Stomach smooth muscle (tissue), 2 donors: Measurements from ENCODE around the gene EPS15.

Experiments
- H3K27ac ChIP-seq: one replicate; pipeline ENCODE4 v1.7.0; 2013; ENCODE audit warnings: mild to moderate bottlenecking, low read length, inconsistent platforms
- H3K27me3 ChIP-seq, 2 donors: one replicate each; pipeline ENCODE4 v1.7.0; 2013; ENCODE audit warnings: low read length in 2 of 2; ENCODE audit not compliant: insufficient read depth in 2 of 2, control insufficient read depth in 1 of 2
- H3K36me3 ChIP-seq, 2 donors: one replicate each; pipeline ENCODE4 v1.7.0; 2013; ENCODE audit warnings: low read length in 2 of 2; ENCODE audit not compliant: control insufficient read depth in 2 of 2, insufficient read depth in 2 of 2
- H3K4me1 ChIP-seq: one replicate; pipeline ENCODE4 v1.7.0; 2013; ENCODE audit warnings: low read length; ENCODE audit not compliant: control insufficient read depth, insufficient read depth
- H3K4me3 ChIP-seq, 2 donors: one replicate each; pipeline ENCODE4 v1.7.0; 2013; ENCODE audit warnings: low read length in 2 of 2
- H3K9ac ChIP-seq, 2 donors: one replicate each; pipeline ENCODE4 v1.7.0; 2013; ENCODE audit warnings: low read length in 2 of 2, mild to moderate bottlenecking in 1 of 2
- H3K9me3 ChIP-seq, 2 donors: one replicate each; pipeline ENCODE4 v1.7.0; 2013; ENCODE audit warnings: low read length in 2 of 2; ENCODE audit not compliant: control insufficient read depth in 2 of 2
- donor health status: healthy.
- donor health status: Pancreatic carcinoma.

Gene EPS15

GRCh38 chr1:51331206-51332100 lies 187.6 kb downstream of the EPS15 start:
- no peak overlapping the region for H3K9ac ChIP-seq
- H3K36me3 ChIP-seq: no peaks in the 10 kb centered on the region
- H3K4me3 ChIP-seq: peak overlapping the region in 1 of 2 donors; percentile 68
- H3K4me1 ChIP-seq: peaks cover 10% of the 10 kb centered on the region
- H3K27me3 ChIP-seq: peaks cover 13 to 27% of the 10 kb centered on the region in 2 donors
- no peak overlapping the region for H3K27ac ChIP-seq
- no peaks in the 10 kb centered on the region for H3K9me3 ChIP-seq

GRCh38 chr1:51330331-51331201 lies 188.5 kb downstream of the EPS15 start, which contains the start of gene TTC39A:
TSS of gene TTC39A (minus strand) at chr1:51330562. CDS start at chr1:51330477, 85 bp downstream.
- Histone ChIP-seq H3K4me3 (peak within 1 kb of the TSS; percentile 49 to 68), H3K27ac (no peak within 1 kb of the TSS), H3K4me1 (peaks cover 10% of the 10 kb centered on the region), H3K9ac (no peak within 1 kb of the TSS), H3K9me3 (no peaks in the 10 kb centered on the region), H3K27me3 (peaks cover 13 to 27% of the 10 kb centered on the region in 2 donors), H3K36me3 (no peaks in the 10 kb centered on the region)

GRCh38 chr1:51329443-51330325 lies 189.4 kb downstream of the EPS15 start:
- Histone ChIP-seq H3K27me3 (peaks cover 13 to 30% of the 10 kb centered on the region in 2 donors), H3K9ac (no peak overlapping the region), H3K27ac (no peak overlapping the region), H3K4me1 (peaks cover 10% of the 10 kb centered on the region), H3K9me3 (no peaks in the 10 kb centered on the region), H3K36me3 (no peaks in the 10 kb centered on the region), H3K4me3 (no peak overlapping the region)

GRCh38 chr1:51328926-51329325 lies 190.1 kb downstream of the EPS15 start:
- H3K9me3 ChIP-seq: no peaks in the 10 kb centered on the region
- H3K4me3 ChIP-seq: no peak overlapping the region
- H3K27ac ChIP-seq: no peak overlapping the region
- H3K36me3 ChIP-seq: no peaks in the 10 kb centered on the region
- peaks cover 13 to 30% of the 10 kb centered on the region in 2 donors for H3K27me3 ChIP-seq
- peaks cover 10% of the 10 kb centered on the region for H3K4me1 ChIP-seq
- H3K9ac ChIP-seq: no peak overlapping the region

GRCh38 chr1:51328279-51328678 lies 190.8 kb downstream of the EPS15 start:
- Histone ChIP-seq H3K36me3 (no peaks in the 10 kb centered on the region), H3K9ac (no peak overlapping the region), H3K4me1 (peaks cover 10% of the 10 kb centered on the region), H3K4me3 (no peak overlapping the region), H3K27ac (no peak overlapping the region), H3K9me3 (no peaks in the 10 kb centered on the region), H3K27me3 (peaks cover 13 to 30% of the 10 kb centered on the region in 2 donors)

- Histone ChIP-seq H3K27ac (no peak overlapping the region), H3K27me3 (peaks cover 13 to 30% of the 10 kb centered on the region in 2 donors), H3K36me3 (no peaks in the 10 kb centered on the region), H3K4me1 (peaks cover 10% of the 10 kb centered on the region), H3K9me3 (no peaks in the 10 kb centered on the region), H3K9ac (no peak overlapping the region), H3K4me3 (no peak overlapping the region)
Observed at GRCh38 chr1:51327386-51327785, 191.7 kb downstream of the EPS15 start.

GRCh38 chr1:51326839-51327238 lies 192.2 kb downstream of the EPS15 start:
- Histone ChIP-seq H3K4me1 (peaks cover 10% of the 10 kb centered on the region), H3K9me3 (no peaks in the 10 kb centered on the region), H3K9ac (no peak overlapping the region), H3K36me3 (no peaks in the 10 kb centered on the region), H3K27ac (no peak overlapping the region), H3K27me3 (peaks cover 13 to 30% of the 10 kb centered on the region in 2 donors), H3K4me3 (no peak overlapping the region)

GRCh38 chr1:51325878-51326755 lies 192.9 kb downstream of the EPS15 start:
- no peaks in the 10 kb centered on the region for H3K36me3 ChIP-seq
- peaks cover 12 to 22% of the 10 kb centered on the region in 2 donors for H3K27me3 ChIP-seq
- H3K9ac ChIP-seq: no peak overlapping the region
- H3K27ac ChIP-seq: no peak overlapping the region
- H3K4me3 ChIP-seq: no peak overlapping the region
- H3K9me3 ChIP-seq: no peaks in the 10 kb centered on the region
- peaks cover 8% of the 10 kb centered on the region for H3K4me1 ChIP-seq

GRCh38 chr1:51325391-51325790 lies 193.7 kb downstream of the EPS15 start:
- H3K9me3 ChIP-seq: no peaks in the 10 kb centered on the region
- no peak overlapping the region for H3K9ac ChIP-seq
- no peak overlapping the region for H3K4me3 ChIP-seq
- H3K27ac ChIP-seq: no peak overlapping the region
- no peaks in the 10 kb centered on the region for H3K36me3 ChIP-seq
- H3K4me1 ChIP-seq: peaks cover 2% of the 10 kb centered on the region
- H3K27me3 ChIP-seq: peaks cover 6 to 18% of the 10 kb centered on the region in 2 donors
